Coronary artery (tissue), 2 donors: ENCODE results near the gene RBM47.
"Not testable (repeated sequence)": the region's sequence is repeated elsewhere in the genome, so short reads cannot be mapped to it uniquely, and the experiment has no call there.

Experiments used
- DNase-seq: peaks from one replicate; pipeline ENCODE4 v3.0.0-alpha.2; 2017; ENCODE audit warnings: low spot score
- H3K27ac ChIP-seq, 2 donors: fragments of 200-600 bp; sonication (generic); one replicate each; pipeline ENCODE4 v1.5.1; 2016 to 2019
- H3K4me3 ChIP-seq: fragments of 200-600 bp; sonication (generic); 2 replicates; pipeline ENCODE4 v1.5.1; 2016; ENCODE audit warnings: mild to moderate bottlenecking, moderate library complexity
- TF ChIP-seq, protein P1 (sequence below): fragments of 200-600 bp; sonication (generic); IDR thresholded peaks from one replicate; pipeline ENCODE4 v1.5.1; 2019; ENCODE audit warnings: antibody characterized with exemption

RBM47 gene

GRCh38 chr4:40645586-40645985, 15.9 kb upstream of the RBM47 start:
- no peak overlapping the region for H3K4me3 ChIP-seq
- H3K27ac ChIP-seq, result no peak overlapping the region

DNA sequence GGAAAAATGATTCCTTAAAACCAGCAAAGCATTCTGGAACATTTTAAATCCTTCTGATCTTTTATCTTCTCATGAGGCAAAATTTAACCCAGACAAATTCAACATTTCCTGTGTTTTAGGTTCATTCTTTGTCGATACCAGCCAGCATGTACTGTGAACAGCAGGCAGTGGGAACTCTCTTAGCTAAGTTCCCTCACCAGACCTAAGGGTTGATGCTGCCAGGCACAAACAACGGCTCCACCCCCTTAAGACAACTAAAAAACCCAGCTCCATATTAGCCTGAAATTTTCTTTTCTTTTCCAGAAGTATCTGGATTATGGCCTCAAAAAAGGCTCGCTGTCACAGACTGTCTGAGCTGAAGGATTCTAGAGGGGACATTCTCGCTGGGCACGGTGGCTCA, 2.4 kb upstream of the RBM47 start:
- DNase-seq, result no peak
- Histone ChIP-seq H3K27ac (no peak overlapping the region), H3K4me3 (no peak overlapping the region)
- TF ChIP-seq, protein P1, sequence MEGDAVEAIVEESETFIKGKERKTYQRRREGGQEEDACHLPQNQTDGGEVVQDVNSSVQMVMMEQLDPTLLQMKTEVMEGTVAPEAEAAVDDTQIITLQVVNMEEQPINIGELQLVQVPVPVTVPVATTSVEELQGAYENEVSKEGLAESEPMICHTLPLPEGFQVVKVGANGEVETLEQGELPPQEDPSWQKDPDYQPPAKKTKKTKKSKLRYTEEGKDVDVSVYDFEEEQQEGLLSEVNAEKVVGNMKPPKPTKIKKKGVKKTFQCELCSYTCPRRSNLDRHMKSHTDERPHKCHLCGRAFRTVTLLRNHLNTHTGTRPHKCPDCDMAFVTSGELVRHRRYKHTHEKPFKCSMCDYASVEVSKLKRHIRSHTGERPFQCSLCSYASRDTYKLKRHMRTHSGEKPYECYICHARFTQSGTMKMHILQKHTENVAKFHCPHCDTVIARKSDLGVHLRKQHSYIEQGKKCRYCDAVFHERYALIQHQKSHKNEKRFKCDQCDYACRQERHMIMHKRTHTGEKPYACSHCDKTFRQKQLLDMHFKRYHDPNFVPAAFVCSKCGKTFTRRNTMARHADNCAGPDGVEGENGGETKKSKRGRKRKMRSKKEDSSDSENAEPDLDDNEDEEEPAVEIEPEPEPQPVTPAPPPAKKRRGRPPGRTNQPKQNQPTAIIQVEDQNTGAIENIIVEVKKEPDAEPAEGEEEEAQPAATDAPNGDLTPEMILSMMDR, result no peak

More at GRCh38 chr4:40645586-40645985, 15.9 kb upstream of the RBM47 start:
- no peak for DNase-seq
- TF ChIP-seq, protein P1, result no peak

GRCh38 chr4:40630335-40631021, 814 bp upstream of the RBM47 start:
- TF ChIP-seq, protein P1, result no peak
- Histone ChIP-seq H3K27ac (peak overlapping the region in 1 of 2 donors; percentile 61), H3K4me3 (peak overlapping the region; percentile 72)
- DNase-seq, result no peak

DNA sequence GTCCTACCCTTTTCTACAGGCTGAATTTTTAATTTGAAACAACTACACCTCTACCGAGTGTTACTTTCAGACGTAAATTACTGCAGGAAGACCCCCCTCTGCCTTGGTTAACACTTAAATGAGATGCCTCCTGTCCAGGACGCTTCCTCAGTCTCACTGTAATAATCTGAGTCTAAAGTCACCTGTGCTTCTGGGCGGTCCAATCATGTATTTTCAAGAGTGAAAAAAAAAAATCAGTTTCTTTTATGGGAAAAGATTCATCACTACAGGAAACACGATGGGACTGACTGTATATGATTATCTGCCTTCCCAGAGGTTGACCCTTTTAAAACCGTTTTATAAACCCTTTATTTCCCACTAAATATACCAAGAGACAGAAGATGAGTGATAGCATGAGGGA, 776 bp downstream of the RBM47 start:
- Histone ChIP-seq H3K4me3 (peak overlapping the region; percentile 72), H3K27ac (no peak overlapping the region)
- DNase-seq, result no peak
- TF ChIP-seq, protein P1, result no peak

DNA sequence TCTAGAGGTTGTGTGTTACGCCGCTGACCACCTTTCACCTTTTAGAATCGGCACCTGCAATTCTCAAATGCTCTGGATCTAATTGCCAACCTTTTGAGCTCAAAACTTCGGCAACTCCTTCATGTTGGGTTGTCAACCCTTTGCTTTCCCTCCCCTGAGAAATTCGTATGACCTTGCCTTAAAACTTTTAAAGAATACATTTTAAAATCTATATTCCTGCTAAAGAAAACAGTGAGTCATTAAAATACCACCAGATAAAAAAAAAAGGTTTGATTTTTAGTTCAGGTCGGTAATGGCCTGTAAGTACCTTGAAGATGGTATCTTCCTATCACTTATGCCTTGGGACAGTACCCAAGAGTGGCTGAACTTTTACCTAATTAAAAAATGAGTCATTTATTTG, 1.3 kb downstream of the RBM47 start:
- DNase-seq, H3K27ac ChIP-seq: not testable (repeated sequence)
- peak overlapping the region; percentile 40 for H3K4me3 ChIP-seq

DNA sequence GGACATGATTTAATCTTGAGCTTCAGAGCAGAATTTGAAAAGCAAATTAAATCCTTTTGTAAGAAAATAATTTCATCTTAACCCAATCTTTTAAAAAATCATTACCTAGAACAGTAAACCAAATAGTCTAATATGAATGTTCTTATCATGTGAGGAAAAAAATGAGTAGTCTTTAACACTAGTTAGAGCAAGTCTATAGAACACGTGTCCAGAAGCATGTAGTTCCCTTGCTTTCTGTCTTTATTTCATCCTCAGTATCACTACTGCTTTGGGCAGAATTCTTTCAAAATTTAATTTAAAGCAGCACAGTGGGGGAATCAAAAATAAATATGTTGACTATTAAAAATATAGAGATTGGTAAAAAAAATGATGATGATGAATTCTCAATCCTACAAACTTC, 2.1 kb downstream of the RBM47 start:
- Histone ChIP-seq H3K4me3 (no peak overlapping the region), H3K27ac (no peak overlapping the region)
- DNase-seq, result no peak
- TF ChIP-seq, protein P1, result no peak

DNA sequence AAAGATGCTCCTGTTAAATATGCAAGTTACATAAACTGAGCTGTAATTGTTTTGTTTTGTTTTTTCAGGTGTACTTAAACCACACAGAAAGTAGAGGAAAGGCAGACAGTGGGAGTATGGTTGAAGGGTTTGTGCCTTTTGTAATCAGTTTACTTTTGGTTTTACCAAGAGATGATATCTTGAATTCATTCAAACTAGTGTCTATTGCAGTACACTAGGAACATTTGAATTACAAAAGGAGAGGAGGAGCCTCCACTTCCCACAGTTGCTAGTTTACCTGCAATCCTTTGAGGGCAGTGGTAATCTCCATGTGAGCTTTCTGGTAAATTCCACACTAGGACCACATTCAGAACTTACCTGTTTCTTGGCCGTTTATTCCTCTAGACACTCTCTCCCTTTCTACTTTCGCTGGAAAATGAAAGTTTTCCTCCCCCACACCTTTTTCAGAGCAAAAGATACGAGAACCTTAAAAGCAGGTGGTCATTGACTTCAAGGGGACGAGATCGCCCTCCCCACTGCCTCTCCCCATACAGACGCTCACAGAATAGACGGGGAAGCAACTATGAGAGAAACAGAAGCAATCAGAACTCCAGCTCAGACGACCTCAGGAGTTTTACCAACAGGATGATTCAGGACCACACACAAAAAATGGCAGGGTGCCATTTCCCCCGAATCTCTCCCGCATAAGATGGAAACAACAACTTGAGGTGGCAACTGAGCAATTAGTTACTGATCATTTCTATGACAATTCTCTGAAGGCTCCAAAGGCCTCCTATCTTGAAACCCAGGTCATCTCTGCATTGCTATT, 3.3 kb downstream of the RBM47 start:
- H3K27ac ChIP-seq, result no peak overlapping the region
- TF ChIP-seq, protein P1, result no peak
- peak overlapping the region; percentile 23 for H3K4me3 ChIP-seq
- no peak for DNase-seq
